T1000 (cell line): ENCODE data around the gene RXYLT1.
"Not testable (repeated sequence)": the region's sequence is repeated elsewhere in the genome, so short reads cannot be mapped to it uniquely, and the experiment has no call there.

ENCODE experiments used
- DNase-seq: peaks from one replicate; lab custom pipeline; 2025; ENCODE audit warnings: mixed read lengths; lab: John Stamatoyannopoulos, UW

Gene RXYLT1, protein sequence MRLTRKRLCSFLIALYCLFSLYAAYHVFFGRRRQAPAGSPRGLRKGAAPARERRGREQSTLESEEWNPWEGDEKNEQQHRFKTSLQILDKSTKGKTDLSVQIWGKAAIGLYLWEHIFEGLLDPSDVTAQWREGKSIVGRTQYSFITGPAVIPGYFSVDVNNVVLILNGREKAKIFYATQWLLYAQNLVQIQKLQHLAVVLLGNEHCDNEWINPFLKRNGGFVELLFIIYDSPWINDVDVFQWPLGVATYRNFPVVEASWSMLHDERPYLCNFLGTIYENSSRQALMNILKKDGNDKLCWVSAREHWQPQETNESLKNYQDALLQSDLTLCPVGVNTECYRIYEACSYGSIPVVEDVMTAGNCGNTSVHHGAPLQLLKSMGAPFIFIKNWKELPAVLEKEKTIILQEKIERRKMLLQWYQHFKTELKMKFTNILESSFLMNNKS

DNA sequence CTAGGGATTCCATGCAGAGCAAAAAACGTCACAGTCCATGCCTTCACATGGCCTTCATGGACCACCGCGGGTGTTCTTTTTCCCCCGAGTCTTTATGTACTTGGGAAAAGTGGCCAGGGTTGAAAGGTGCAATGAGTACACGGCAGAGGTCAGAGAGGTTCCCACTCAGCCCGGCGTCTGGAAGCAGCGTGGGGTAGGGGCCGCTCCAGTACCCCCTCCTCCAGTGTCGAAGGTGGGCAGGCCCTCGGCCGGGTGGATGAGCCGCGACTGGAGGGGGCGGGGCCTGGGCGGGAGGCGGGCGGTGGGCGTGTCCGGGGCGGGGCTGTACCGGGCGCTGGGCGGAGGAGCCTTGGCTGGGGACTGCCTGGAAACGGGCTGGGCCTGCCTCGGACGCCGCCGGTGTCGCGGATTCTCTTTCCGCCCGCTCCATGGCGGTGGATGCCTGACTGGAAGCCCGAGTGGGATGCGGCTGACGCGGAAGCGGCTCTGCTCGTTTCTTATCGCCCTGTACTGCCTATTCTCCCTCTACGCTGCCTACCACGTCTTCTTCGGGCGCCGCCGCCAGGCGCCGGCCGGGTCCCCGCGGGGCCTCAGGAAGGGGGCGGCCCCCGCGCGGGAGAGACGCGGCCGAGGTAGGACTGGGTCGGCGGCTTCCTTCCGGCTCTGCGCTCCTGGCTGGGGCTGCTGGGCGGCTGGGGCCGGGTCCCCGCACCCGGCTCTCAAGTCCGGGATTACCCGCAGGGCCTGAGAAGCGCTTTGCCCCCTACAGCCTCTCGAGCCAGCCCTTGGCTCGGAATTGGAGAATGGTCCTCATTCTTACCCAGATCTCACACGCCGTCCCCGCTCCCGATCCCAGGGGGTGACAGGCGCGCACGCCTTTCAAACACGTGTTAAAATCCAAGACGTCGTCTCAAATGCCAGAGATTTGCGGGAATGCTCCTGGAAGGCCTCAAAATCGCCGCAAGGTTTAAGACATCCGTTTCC is at the start of gene RXYLT1:
RXYLT1 (plus strand) TSS at position 412 of the 984 bp plus-strand sequence; CDS start at position 464, 52 bp downstream.
- peak; percentile 89 for DNase-seq

DNA sequence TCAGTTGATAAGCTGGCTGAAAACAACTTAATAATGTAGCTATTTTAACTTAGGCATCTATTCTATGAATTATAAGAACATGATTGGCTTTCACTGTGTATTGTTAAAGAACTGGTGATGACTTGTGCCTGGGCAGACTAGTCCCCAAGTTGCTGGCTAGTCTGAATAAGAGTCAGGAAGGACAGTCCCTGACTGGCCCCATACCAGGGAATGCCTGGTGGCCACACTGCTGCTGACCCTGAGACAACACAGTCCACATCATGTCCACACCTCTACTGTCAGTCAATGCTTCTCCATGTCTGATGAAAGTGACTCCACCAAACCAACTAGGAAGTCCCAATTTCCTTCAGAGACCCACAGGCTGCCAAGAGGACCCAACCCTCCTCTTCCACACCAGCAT is 46.9 kb upstream of the RXYLT1 start:
- DNase-seq, result not testable (repeated sequence)

DNA sequence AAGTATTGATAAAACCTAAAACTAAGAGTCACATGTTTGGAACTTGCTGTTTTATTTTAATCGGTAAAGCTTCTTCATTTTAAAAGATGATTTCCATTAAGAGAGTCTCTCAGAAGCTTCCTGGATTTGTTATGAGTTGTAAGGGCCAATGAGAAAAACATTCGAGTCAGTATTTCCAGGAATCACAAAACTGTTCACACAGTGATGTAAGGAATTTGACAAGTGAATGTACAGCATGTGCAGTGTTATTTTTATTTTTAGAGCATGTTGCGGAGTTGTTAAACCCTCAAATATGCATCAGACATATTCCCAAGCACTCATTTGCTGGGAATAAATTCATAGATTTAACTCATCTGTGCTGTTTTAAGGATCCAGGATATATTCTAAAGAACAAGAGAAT is 46.1 kb upstream of the RXYLT1 start:
- DNase-seq, result not testable (repeated sequence)

DNA sequence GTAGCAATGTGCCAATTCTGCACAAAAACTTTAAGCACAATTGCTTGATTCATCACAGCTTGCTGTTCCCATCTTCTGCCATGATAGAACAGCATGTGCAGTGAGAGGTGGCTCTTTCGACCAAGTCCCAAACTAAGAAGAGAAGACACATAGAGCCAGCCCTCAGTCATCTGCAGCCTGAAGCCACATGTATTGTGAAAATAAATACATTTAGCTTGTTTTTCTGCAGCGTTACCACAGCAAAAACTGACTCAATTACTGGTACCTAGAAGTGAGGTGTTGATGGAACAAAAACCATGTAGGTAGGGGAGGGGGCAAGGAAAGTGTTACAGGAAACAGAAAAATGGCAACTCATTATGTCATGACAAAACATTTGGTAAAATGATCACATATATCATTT is 39.2 kb upstream of the RXYLT1 start:
- DNase-seq, result not testable (repeated sequence)

DNA sequence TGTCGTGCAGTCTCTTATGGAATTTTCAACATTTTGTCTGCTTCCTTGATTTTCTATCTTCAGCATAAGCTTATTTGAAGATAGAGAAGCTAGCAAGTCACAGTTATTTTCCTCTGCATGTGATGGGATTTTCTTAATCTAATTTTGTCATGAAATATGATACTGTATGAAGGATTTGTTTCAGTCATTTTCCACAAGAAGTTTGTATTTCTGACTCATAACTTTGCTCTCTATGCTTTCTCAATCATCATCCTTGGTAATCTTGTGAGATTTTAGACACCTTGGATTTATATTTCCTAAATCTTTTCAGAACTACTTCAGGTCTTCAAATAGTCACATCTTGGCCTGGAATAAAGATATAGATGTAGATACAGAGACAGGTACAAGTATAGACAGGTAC is 38.3 kb upstream of the RXYLT1 start:
- not testable (repeated sequence) for DNase-seq

DNA sequence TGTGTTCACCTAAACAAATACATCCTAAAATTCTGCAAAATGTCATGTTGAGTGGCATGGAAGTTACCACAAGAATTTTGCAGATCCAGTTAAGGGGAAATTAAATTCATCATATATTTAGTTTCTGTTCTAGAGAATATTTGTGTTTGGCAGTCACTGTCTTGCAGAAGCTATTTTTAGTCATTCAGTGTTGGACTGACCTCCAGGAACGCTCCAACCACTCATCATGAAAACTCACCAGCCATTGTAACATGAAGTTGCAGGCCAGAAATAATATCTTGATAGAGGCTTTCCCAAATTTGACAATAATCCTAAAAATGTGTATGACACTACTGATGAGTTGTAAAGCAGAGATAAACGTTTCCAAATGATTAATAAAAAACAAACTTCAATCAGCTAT is 35.6 kb upstream of the RXYLT1 start:
- not testable (repeated sequence) for DNase-seq

DNA sequence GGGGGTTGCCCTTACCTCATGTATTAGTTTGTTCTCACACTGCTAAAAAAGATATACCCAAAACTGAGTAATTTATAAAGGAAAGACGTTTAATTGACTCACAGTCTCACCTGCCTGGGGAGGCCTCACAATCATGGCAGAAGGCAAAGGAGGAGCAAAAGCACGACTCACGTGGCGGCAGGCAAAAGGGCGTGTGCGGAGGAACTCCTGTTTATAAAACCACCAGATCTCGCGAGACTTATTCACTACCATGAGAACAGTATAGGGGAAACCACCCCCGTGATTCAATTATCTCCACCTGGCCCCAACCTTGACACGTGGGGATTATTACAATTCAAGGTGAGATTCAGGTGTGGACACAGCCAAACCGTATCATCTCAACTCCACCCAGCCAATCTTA is 33.2 kb upstream of the RXYLT1 start:
- not testable (repeated sequence) for DNase-seq

DNA sequence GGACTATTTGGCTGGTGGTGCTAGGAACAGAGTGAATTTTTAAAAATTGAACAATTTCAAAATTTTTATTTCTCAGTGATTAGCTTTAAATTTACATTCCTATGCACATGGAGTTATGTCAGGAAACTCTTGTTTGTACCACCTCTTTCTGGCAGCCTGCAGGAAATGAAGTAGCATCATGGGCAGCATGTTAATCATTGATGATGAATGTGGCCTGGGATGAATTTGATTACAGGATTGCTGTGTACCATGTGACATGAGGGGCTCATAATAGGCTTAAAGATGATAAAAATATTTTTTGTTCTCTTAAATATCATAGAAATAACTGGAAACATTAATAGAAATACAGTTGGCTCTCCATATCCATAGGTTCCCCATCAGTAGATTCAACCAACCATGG is 32.6 kb upstream of the RXYLT1 start:
- DNase-seq, result not testable (repeated sequence)

DNA sequence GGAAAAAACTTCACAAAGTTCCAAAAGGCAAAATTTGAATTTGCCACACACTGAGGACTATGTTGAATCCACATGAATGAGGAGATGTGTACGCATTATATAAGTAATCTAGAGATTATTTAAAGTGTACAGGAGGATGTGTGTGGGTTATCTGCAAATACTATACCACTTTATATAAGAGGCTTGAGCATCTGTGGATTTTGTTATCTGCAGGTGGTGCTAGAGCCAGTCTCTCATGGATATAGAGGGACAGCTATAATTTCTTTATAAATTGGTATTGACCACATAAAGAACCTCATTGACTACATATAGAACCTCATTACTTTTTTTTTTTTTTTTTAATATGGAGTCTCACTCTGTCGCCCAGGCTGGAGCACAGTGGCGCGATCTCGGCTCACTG is 32.2 kb upstream of the RXYLT1 start:
- no peak for DNase-seq

DNA sequence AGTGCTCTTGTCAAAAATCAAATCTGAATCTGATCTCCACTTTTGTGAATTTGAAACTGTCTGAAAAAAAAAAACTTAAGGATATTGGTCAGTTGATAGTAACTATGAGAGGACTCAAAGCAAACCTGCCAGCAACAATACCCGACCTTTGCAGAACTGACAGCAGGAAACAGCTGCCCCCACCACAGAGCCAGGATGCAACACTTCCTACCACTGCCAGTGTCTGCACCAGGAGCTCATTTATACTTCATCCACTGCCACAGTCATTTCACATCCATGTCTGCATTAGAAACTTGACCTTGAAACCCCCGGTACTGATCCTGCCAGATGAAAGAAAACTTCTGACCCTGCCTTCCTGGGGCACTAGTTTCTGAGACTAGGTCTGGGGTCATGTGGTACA is 27.4 kb upstream of the RXYLT1 start:
- DNase-seq, result no peak

DNA sequence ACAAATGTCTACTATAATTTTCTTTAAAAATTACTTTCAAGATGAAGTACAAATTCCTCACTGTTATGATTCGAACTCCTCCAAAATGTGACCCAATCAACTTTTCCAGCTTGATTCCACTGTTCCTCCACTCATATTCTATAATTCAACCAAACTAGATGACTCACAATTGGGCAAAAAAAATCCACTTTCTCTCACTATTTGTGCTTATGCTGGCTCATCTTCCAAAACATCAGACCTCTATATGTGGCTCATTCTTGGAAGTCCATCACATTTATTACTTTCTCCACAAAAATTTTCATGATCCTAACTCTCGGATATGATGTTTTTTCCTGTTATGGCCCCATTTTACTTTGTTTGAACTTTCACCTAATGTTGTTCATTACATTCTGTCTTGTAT is 26.9 kb upstream of the RXYLT1 start:
- no peak for DNase-seq

DNA sequence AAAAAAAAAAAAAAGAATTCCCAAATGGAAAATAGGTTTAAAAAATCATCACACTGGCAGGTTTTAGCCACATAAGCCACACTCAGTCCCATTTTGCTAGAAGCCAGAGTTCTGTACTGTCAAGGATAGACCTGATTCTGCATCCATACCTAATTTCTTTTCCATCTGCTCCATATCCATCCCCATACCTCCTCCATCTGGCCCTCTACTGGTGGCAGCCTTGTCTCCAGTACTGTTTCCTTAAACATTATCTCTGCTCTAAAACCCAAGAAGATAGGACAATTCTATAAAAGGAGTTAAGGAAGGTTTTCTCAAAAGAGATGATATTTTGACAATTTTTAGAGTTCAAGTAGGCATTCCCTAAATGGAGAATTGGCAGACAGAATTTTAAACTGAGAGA is 26.0 kb upstream of the RXYLT1 start:
- no peak for DNase-seq

DNA sequence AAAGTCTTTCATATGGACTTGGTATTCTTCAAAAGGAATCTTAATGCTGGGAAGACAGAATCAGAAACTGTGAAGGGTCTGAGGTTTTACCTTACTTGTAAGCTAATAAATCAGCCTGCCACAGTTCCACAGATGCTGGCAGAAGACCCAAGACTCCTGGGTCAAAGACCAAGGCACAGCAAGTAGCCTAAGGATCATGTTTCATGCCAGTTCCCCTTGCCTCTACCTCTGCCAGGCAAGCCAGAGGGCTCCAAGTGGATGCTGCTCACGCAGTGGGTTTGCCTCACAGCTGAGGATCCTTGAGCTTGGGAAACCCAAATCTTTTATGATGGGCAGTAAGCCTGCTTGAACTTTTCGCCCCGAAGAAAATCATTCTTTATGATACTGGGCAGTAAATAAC is 15.2 kb upstream of the RXYLT1 start:
- no peak for DNase-seq

DNA sequence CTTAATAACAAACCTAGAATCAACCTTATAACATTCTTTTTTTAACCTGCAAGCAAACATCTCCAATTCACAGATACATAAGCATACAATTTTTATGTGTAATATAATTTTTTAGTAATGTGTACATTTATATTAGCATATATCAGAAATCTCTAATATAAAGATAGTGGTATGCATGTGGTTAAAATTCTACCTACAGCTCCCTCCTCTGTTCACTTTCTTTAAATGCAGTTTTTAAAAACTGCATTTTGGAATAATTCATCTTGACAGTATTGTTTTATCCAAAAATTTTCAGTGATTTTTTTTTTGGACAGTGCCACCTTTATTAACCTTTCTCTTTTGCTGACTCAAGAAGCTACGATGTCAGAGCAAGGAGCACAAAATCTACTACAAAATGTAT is 13.2 kb upstream of the RXYLT1 start:
- DNase-seq, result no peak

DNA sequence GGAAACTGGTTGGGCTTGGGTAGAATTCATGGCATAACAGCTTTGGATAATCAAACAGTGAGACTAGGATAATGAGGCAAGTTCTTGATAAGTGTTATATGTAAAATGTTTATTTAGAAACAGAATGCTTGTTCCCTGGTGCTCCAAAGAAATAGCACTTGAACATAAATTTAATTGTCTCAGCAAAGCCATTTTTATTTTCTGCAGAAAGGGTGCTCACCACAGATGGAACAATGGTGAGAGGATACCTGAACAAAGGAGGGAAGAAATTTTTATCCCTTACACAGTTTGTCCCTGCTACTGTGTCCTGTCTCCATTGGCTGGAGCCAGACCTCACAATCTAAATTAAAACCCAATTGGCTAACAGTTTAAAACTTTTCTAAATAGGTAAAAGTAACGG is 9.3 kb upstream of the RXYLT1 start:
- DNase-seq, result no peak

DNA sequence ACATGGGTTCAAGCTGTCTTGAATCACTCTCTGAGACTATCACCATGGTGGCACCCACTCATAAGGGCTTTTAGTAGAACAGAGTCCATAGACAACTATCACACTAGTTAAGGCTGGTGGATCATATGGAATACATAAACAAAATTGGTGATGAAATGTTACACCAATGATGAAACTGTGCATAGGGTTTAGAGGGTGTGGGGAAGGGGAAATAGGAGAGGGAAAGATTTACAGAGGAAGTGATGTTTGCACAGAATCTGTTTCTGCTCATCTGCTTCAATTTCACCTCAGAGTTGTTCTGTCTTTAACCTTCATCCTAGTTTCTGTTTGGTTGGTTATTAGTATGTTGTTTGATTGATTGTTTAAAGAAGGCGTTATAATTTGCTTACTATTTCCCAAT is 2.4 kb upstream of the RXYLT1 start:
- no peak for DNase-seq

DNA sequence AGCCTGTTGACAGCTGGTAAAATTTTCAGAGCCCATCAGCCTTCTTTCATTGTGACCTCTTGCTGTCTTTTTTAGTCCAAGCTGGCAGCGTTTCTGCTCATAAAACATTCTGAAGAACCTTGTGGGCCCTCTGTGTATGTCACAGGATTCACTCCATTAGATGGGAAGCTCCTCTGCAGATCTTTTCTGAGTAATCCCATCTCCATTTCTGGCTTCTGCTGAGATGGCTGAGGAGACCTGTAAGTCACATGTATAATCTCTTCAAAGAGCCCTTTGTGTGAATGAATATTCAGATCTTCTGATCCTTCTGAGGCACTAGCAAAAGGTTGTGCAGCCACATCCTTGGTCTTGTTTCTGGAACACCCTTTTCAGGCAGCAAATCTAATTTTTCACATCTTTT is 2.8 kb downstream of the RXYLT1 start:
- DNase-seq, result no peak

DNA sequence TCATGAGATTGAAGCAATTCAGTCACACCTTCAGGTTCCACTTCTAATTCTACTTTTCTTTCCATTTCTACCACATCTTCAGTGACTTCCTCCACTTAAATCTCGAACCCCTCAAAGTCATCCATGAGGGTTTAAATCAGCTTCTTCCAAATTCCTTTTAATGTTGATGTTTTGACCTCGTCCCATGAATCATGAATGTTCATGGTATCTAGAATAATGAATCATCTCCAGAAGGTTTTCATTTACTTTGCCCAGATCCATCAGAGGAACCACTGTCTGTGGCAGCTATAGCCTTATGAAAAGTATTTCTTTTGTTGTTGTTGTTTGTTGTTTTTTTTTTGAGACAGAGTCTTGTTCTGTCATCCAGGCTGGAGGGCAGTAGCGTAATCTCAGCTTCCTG is 7.6 kb downstream of the RXYLT1 start:
- DNase-seq, result no peak

DNA sequence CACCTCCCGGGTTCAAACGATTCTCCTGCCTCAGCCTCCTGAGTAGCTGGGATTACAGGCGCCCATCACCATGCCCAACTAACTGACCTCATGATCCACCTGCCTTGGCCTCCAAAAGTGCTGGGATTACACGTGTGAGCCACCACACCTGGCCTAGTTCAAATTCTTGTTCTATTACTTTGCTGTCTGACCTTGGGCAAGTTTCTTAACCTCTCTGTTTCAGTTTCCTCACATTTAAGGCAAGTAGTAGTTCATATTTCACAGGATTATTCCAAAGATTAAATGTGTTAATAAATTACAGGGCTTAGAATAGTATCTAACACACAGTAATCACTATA is 10.9 kb downstream of the RXYLT1 start:
- no peak for DNase-seq

DNA sequence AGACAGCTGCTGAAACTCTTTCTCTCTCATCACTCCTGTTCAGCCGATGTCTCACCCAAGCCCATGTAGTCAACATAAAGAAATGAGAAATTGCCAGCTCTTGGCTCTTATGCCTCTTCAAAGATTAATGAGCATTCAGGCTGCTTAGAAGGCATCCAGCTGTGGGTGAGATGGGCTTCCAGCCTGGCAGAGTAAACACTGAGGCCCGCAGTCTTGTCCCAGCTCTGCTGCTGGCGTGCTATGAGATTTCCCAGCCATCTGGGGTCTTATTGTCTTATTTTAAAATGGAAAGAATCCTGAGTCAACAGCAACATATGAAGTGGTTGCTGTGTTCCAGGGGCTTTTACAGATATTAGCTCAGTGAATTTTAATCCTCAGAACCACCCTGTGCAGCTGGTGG is 12.6 kb downstream of the RXYLT1 start:
- DNase-seq, result no peak

DNA sequence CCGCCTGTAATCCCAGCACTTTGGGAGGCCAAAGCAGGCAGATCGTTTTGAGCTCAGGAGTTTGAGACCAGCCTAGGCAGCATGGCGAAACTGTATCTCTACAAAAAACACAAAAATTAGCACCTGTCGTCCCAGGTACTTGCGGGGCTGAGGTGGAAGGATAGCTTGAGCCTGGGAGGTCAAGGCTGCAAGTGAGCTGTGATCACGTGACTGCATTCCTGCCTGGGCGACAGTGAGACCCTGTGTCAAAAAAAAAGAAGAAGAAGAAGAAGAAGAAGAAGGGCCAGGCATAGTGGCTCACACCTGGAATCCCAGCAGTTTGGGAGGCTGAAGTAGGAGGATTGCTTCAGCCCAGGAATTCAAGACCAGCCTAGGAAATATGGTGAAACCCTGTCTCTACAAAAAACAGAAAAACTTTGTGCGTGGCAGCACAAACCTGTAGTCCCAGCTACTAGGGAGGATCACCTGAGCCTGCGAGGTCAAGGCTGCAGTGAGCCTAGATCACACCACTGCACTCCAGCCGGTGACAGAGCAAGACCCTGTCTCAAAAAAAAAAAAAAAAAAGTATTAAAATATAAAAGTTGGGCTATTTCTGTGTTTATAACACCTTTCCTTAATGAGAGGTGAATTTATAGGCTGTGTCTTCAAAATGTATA is 15.5 kb downstream of the RXYLT1 start:
- no peak for DNase-seq

DNA sequence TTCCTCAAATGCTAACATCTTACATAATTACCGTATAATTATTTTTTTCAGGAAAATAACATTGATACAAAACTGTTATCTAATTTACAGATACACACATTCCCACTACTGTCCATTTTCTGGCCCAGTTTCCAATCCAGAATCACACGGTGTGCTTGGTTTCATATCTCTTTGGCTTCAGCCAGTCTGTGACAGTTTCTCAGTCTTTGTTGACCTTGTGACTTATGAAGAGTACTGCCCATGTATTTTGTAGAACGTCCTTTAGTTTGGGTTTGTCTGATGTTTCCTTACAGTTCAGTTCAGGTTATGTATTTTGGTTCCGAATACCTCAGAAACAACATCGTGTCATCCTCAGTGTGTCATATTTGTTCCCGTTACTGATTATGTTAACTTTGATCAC is 16.2 kb downstream of the RXYLT1 start:
- no peak for DNase-seq
